ENCODE measurements around the gene SPAG16.

GRCh38 chr2:214169281-214169680 is 885.0 kb downstream of the SPAG16 start:
- TF ChIP-seq GATA3 (IDR thresholded peaks at IDR 0.05; ENCODE audit: low read depth, low read length) (no peak), GATA2 (IDR thresholded peaks at IDR 0.05; ENCODE audit: low read depth, low read length) (no peak)

Measured in SH-SY5Y (cell line).